NT2/D1 (cell line): Measurements from ENCODE around the gene ANKRD12.

ENCODE experiments used
- SUZ12 ChIP-seq: IDR thresholded peaks from 2 replicates; pipeline ENCODE4 v1.6.1; 2011; ENCODE audit not compliant: insufficient read length, insufficient read depth; ENCODE audit errors: extremely low read depth
- YY1 ChIP-seq: IDR thresholded peaks from 2 replicates; pipeline ENCODE4 v1.6.1; 2011; ENCODE audit not compliant: insufficient read length, insufficient read depth

DNA sequence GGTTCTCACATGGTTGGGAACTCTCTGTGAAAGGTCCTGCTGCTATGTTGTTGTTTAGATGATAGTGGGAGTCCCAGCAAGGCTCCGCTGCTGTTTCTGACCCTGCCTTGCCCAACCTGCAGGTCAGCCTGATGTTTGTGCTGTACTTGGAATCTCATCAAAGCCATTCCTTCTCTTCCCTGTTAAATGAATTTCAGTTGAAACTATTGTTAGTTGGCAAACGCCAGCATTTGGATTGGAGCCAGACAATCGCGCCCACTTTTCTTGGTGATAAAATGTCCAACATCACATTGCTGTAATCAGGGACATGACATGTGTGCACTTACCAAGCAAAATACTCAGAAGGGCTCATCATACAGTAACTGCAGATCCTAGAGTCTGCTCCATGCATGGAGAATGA lies 185.2 kb downstream of the ANKRD12 start:
- TF ChIP-seq SUZ12, result no peak
- TF ChIP-seq YY1, result no peak
